DMS114 treated with DMSO at 0.1 percent for 48 hours (cell line): Measurements from ENCODE around the gene SECTM1.
"Not testable (repeated sequence)": the region's sequence is repeated elsewhere in the genome, so short reads cannot be mapped to it uniquely, and the experiment has no call there.

Source experiments
- DNase-seq: peaks from one replicate; lab custom pipeline; 2025; ENCODE audit not compliant: unreplicated experiment; lab: John Stamatoyannopoulos, UW

Gene SECTM1

GRCh38 chr17:82333279-82334171 lies at the start of gene SECTM1:
Gene SECTM1 (minus strand): TSS chr17:82333766. CDS start chr17:82327240, 6,526 bp downstream.
- DNase-seq, result no peak

GRCh38 chr17:82382933-82383255 lies 49.3 kb upstream of the SECTM1 start:
- no peak for DNase-seq

- DNase-seq, result not testable (repeated sequence)
Measured at GRCh38 chr17:82382220-82382932, 48.8 kb upstream of the SECTM1 start.

- DNase-seq, result not testable (repeated sequence)
Measured at GRCh38 chr17:82381703-82382009, 48.1 kb upstream of the SECTM1 start.

GRCh38 chr17:82380860-82381702 lies 47.5 kb upstream of the SECTM1 start:
- DNase-seq, result no peak

GRCh38 chr17:82378741-82379021 lies 45.1 kb upstream of the SECTM1 start:
- DNase-seq, result no peak

- DNase-seq, result no peak
Measured at GRCh38 chr17:82377924-82378740, 44.6 kb upstream of the SECTM1 start.

- DNase-seq, result not testable (repeated sequence)
Measured at GRCh38 chr17:82377294-82377693, 43.7 kb upstream of the SECTM1 start.

- DNase-seq, result no peak
Measured at GRCh38 chr17:82376042-82376730, 42.6 kb upstream of the SECTM1 start.

GRCh38 chr17:82375359-82376041 lies 41.9 kb upstream of the SECTM1 start:
- no peak for DNase-seq

- DNase-seq, result no peak
Measured at GRCh38 chr17:82374626-82375331, 41.2 kb upstream of the SECTM1 start.

GRCh38 chr17:82373731-82374625 lies 40.4 kb upstream of the SECTM1 start:
- no peak for DNase-seq

- not testable (repeated sequence) for DNase-seq
Measured at GRCh38 chr17:82373072-82373452, 39.5 kb upstream of the SECTM1 start.

GRCh38 chr17:82372249-82373071 lies 38.9 kb upstream of the SECTM1 start:
- no peak for DNase-seq

- no peak for DNase-seq
Measured at GRCh38 chr17:82371333-82372248, 38.0 kb upstream of the SECTM1 start, which contains the start of gene UTS2R. Gene UTS2R (plus strand): TSS chr17:82371765. CDS start chr17:82374325, 2,560 bp downstream.
